ENCODE results near the gene MCAM.

The MCAM gene

DNA sequence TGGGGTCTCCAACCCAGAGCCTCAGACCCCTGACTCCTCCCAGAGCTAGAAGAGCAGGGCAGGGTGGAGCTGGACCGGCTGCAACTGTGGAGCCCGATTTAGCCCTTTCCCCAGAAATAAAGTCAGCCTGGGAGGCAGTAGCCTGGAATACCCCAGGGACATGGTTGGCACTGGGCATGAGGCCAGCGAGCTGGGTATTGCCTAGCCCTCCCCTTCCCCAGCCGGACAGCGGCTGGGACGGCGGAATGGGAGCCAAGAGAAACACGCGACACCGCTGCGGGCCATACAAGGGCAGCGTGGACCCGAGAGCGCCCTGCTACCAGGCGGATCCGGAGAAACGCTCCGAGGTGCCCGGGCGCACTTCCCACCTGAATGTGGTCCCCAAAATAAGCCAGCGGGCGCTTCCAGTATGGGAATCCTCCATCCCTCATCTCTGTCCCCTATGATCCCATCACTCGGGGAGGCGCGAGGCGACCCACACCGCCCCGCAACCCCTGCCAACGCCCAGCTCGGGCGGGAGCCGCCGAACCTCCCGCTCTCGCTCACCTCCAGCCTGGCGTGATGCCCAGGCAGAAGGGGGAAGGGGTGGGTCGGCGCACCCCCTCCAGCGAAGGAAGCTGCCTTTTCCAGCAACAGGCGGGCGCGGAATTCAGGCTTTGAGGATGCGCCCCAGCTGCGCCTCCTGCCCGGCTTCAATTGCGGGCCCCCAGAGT, 758 bp downstream of the MCAM start:
- no peak for TF ChIP-seq GATA3 (IDR thresholded peaks at IDR 0.05; ENCODE audit: low read depth, low read length)
- no peak for TF ChIP-seq GATA2 (IDR thresholded peaks at IDR 0.05; ENCODE audit: low read depth, low read length)

DNA sequence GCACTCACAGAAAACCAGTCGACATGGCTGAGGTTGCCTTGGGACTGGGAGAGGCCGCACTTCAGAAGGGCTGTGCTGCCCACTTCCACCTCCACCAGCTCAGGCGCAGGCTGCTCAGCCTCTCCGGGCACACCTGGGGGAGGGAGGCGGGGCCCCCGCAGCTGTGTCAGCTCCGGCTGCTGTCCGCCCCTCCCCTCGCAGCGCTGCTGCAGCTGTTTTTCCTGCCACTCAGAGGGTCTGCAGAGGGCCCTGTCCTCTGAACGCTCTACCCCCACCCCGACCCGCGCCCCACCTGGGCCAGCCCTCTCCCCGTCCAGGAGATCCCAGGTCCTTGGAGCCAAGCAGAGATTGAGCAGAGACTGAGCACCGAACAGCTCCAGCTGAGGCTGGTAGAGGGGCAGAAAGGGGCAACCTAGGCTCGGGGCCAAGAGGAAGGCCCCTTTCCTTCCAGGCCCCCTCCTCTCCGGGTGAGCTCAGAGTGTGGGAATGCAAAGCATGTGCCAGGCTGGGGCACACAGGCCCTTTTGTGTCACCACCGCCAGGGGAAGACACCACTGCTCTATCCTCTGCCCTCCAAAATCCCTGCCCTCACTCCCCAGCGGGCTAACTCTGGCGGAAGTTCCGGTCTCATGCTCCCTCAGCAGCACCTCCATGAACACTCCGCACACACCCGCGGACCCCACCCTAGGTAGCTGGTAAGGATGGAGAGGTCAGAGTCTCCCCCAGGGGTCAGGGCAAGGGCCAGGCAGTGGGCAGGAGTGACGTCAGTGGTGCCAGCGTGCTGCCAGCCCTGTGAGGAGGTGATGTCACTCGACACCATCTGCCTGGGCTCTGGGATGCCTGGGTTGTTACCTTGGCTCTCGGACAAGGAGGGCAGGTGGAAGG, 1.6 kb downstream of the MCAM start:
- TF ChIP-seq GATA3 (IDR thresholded peaks at IDR 0.05; ENCODE audit: low read depth, low read length), result no peak

DNA sequence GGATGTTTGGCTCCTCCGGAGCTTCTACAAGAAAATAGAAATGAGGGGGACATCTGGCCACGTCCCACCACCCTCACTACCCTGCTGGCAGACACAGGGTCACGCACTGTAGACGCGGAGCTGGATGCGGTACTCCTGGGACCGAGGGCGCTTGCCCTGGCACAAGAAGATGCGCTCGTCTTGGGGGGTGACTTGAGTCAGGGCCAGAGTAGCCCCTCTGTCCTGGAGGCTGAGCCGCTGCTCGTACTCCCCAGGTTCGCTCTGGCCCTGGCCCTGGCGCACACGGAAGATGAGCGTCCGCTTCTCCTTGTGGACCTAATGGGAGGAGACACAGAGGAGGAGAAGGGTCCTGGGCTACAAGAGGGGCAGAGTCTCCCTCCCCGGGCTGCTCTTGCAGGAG, 2.2 kb downstream of the MCAM start:
- no peak for TF ChIP-seq GATA3 (IDR thresholded peaks at IDR 0.05; ENCODE audit: low read depth, low read length)
- TF ChIP-seq GATA2 (IDR thresholded peaks at IDR 0.05; ENCODE audit: low read depth, low read length), result no peak

DNA sequence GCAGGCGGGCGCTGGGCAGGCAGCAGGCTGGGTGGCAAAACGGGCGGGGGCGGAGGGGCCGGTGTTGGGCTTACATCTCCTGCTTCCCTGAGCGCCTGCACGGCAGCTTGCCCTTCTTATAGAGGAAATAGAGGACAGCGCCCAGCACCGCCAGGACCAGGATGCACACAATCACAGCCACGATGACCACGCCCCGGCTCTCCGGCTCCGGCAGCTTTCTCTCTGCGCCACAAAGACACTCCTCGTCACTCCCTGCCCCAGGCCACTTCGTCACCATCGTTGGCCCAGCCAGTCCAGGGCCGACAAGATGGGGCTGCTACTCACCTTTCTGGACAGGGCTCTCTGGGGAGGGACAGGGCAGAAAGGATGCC, 6.3 kb downstream of the MCAM start:
- TF ChIP-seq GATA2 (IDR thresholded peaks at IDR 0.05; ENCODE audit: low read depth, low read length), result no peak
- TF ChIP-seq GATA3 (IDR thresholded peaks at IDR 0.05; ENCODE audit: low read depth, low read length), result no peak

- TF ChIP-seq GATA3 (IDR thresholded peaks at IDR 0.05; ENCODE audit: low read depth, low read length) (no peak), GATA2 (IDR thresholded peaks at IDR 0.05; ENCODE audit: low read depth, low read length) (no peak)
Observed at GRCh38 chr11:119309953-119310681, 6.8 kb downstream of the MCAM start.

GRCh38 chr11:119309411-119309810, 7.5 kb downstream of the MCAM start:
- TF ChIP-seq GATA3 (IDR thresholded peaks at IDR 0.05; ENCODE audit: low read depth, low read length) (no peak), GATA2 (IDR thresholded peaks at IDR 0.05; ENCODE audit: low read depth, low read length) (no peak)

GRCh38 chr11:119307974-119308373, 9.0 kb downstream of the MCAM start:
- no peak for TF ChIP-seq GATA3 (IDR thresholded peaks at IDR 0.05; ENCODE audit: low read depth, low read length)
- TF ChIP-seq GATA2 (IDR thresholded peaks at IDR 0.05; ENCODE audit: low read depth, low read length), result no peak

DNA sequence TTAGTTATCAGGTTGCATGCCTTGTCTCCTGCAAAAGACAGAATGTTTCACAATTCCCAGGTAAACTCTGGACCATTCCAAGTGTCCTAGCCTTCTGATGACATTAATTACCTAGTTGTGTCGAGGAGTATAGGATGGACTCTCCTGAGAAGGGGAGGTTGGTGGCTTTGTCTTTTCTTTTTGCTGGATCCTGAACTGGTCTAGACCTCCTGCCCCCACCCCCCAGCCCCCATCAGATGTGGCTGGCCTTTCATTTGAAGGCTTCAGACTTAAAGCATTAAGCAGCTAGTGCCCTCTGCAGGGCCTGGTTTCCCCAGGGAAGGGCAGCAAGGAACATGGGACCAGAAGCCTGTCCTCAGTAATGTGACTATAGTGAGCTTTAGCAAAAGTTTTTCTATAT, 9.7 kb downstream of the MCAM start:
- no peak for TF ChIP-seq GATA3 (IDR thresholded peaks at IDR 0.05; ENCODE audit: low read depth, low read length)
- TF ChIP-seq GATA2 (IDR thresholded peaks at IDR 0.05; ENCODE audit: low read depth, low read length), result no peak

DNA sequence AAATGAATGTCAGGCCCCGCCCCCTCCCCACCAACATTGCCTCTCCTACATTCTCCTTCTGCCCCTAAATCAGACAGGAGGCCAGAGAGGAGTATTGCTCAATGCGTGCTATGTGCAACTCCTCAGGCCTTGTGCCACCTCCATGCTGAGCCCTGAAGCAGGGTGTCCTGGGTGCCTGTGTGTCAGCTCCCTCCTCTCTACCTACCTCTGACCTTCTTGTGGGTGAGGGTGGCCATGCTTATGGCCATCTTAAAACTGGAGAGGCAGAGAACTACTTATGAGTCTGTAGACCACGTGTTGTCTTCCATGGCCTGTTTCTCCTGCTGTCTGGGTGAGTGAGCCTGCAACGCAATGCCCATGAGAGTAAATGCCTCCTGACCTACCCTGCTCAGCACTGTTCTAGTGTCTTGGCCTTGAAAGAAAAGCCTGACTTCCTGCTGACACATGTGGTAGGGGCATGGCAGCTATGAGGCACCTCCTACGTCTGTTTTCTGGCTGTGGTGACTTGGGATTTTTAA, 10.5 kb downstream of the MCAM start:
- no peak for TF ChIP-seq GATA3 (IDR thresholded peaks at IDR 0.05; ENCODE audit: low read depth, low read length)
- TF ChIP-seq GATA2 (IDR thresholded peaks at IDR 0.05; ENCODE audit: low read depth, low read length), result no peak

- no peak for TF ChIP-seq GATA2 (IDR thresholded peaks at IDR 0.05; ENCODE audit: low read depth, low read length)
- no peak for TF ChIP-seq GATA3 (IDR thresholded peaks at IDR 0.05; ENCODE audit: low read depth, low read length)
Observed at GRCh38 chr11:119305556-119306372, 11.2 kb downstream of the MCAM start.

- TF ChIP-seq GATA3 (IDR thresholded peaks at IDR 0.05; ENCODE audit: low read depth, low read length) (no peak), GATA2 (IDR thresholded peaks at IDR 0.05; ENCODE audit: low read depth, low read length) (no peak)
Observed at GRCh38 chr11:119303227-119303718, 13.7 kb downstream of the MCAM start.

DNA sequence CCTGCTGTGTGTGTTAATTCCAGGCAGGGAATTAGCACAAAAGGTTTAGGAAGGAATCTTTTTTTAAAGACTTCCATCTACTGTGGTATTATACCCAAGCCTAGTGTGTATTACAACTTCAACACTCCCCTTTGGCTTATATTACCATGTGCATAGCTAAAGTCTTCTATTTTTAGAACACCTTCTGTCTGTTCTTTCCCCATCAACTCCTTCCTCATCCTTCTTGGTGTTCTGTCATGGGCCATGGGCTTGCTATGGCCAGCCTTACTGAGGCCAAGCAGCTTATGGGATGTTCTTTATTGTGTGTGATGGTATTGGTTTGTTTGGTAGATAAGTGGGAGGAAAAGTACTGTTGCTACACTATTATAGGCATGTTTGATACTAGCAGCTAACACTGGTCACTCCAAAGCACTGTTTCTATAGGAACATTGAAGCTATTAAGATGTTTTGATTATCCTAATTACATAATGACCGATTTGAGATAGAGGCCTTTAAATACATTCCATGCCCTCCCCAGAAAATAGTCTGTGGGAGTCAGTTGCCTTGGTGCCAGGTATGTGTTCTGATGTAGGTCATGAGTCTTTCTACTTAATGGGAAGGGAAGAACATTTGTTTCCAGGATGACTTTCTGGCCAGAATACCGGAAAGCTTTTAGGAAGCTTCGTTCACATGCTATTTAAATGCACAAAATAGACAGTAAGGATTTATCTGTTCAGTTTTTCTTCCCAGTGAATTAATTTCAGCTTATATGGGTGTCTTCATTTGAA, 16.5 kb downstream of the MCAM start:
- TF ChIP-seq GATA3 (IDR thresholded peaks at IDR 0.05; ENCODE audit: low read depth, low read length), result no peak
- TF ChIP-seq GATA2 (IDR thresholded peaks at IDR 0.05; ENCODE audit: low read depth, low read length), result no peak; the same call in 1 of the 2 replicates

GRCh38 chr11:119299416-119299815, 17.5 kb downstream of the MCAM start:
- TF ChIP-seq GATA3 (IDR thresholded peaks at IDR 0.05; ENCODE audit: low read depth, low read length) (no peak), GATA2 (IDR thresholded peaks at IDR 0.05; ENCODE audit: low read depth, low read length) (no peak)

Data from SH-SY5Y (cell line).